Activated gamma-delta T cell (primary cell): Measurements from ENCODE around the gene TMEM234.

Experiments used
- DNase-seq: peaks from one replicate; lab custom pipeline; 2025; lab: John Stamatoyannopoulos, UW

TMEM234 gene

GRCh38 chr1:32199717-32200072, 22.5 kb downstream of the TMEM234 start:
- DNase-seq: no peak

DNA sequence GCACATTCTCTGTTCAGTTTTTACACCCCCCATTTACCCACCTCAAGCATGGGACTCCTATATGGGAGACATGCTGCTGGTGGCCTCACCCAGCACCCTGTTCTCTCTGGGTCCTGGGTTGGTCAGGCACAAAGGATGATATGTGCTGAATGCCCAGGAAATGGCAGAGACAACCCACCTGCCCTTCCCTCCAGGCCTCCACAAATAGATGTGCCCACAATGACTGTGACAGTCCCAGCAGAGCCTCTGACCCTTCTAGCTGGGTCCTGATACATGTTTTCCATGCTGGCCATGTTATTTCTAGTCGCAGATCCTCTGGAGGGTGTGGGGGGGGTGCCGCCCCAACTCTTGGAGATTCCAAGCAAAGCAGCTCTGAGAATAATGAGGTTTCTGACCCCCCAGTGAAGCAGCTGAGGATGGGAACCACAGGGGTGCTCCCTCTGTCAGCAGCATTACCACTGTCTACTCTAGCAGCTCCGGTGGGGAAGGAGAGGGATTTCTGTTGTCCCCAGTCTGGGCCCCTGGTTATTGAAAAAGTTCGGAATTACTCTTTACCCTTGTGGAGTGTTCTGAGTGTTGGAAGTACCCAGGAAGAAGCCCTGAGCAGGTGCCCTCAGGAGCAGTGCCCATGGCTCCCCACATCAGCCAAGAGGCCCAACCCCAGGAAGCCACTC, 23.0 kb downstream of the TMEM234 start:
- no peak for DNase-seq

- DNase-seq: no peak
These were observed 23.7 kb downstream of the TMEM234 start for GRCh38 chr1:32198237-32199042.

- DNase-seq: no peak
These were observed 24.3 kb downstream of the TMEM234 start for GRCh38 chr1:32197837-32198236.

DNA sequence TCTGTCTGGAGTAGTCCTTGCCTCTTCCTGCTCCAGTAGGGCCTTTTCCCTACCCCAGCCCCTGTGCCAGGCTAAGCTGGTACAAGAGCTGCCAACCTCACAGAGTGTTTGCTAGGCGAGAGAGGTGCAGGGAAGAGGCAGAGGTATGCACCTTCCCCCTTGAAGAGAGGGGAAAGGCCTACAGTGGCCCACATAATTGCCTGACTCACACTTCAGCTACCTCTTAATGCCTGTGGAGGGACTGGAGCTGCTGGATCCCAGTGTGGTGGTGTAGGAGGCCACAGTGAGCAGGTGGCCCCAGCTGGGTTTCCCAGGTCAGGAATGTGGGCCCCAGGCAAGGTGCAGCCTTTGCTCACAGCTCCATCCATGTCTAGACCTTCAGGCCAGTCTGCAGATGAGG, 25.1 kb downstream of the TMEM234 start:
- DNase-seq: no peak

DNA sequence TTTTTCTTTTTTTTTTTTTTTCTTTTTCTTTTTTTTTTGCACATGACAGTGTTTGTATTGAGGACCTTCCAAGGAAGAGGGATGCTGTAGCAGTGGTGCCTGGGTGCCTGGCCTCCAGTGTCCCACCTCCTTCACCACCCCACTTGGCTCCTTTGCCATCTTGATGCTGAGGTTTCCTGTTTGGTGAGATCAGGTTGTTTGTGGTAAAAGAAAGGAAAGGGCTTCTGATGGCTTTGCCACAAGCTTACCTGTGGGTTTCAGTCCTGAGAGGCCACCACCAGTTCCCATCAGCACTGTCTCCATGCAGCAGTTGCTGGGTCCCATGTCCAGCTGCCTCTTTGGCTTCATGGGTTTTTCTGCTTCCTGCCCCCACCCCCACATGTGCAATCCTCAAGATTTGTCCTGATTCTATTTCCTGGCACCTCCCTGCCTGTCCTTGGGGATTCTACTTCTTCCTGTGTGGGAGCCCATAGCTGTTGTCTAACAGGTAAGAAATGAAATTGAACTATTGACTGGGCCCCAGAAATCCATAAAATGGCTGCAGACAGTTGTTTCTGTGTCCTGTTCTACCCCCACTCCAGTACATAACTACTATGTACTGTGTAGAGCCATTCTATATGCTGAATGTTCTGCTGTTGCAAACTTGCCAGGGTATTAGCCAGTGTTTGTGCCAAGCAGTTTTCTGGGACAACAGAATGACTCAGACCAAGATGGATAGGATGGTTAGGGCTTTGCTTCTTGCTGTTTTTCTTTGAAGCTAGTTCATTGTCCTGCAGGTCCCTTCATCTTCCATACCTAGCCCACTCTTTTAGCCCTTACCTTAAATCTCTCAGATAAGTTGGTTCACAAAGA, 26.0 kb downstream of the TMEM234 start:
- no peak for DNase-seq

DNA sequence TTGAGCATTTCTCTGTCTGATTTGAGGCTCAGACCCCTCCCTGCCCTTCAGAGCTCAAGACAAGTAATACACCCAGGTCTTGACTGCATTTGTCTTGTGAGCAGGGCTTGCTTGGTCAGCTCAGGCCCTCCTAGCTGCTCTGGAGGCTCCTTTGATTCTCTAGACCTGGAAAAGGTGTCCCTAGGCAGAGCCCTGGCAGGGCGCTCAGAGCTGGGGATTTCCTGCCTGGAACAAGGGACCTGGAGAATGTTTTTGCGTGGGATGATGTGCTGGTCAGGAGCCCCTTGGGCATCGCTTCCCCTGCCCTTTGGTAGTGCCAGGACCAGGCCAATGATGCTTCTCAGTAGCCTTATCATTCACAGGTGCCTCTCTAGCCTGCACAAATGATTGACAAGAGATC, 26.6 kb downstream of the TMEM234 start:
- DNase-seq: no peak

DNA sequence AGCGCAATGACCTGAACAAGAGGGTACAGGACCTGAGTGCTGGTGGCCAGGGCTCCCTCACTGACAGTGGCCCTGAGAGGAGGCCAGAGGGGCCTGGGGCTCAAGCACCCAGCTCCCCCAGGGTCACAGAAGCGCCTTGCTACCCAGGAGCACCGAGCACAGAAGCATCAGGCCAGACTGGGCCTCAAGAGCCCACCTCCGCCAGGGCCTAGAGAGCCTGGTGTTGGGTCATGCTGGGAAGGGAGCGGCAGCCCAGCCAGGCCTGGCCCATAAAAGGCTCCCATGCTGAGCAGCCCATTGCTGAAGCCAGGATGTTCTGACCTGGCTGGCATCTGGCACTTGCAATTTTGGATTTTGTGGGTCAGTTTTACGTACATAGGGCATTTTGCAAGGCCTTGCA, 27.2 kb downstream of the TMEM234 start:
- no peak for DNase-seq

- no peak for DNase-seq
These were observed 29.8 kb downstream of the TMEM234 start for GRCh38 chr1:32192220-32192948.

DNA sequence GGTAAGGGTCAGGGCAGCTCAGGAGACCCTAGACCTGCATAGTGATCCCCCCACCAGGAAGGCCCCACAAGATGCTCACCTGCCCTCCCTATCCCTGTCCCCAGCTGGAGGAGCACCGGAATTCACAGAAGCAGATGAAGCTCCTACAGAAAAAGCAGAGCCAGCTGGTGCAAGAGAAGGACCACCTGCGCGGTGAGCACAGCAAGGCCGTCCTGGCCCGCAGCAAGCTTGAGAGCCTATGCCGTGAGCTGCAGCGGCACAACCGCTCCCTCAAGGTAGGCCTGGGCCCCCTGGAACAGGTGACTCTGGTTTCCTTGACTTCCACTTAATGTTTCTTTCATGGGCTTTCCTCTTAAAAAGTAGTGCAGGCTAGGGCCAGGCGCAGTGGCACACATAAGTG, 34.3 kb downstream of the TMEM234 start:
- DNase-seq: no peak

- DNase-seq: no peak
These were observed 35.7 kb downstream of the TMEM234 start for GRCh38 chr1:32186491-32186890.

DNA sequence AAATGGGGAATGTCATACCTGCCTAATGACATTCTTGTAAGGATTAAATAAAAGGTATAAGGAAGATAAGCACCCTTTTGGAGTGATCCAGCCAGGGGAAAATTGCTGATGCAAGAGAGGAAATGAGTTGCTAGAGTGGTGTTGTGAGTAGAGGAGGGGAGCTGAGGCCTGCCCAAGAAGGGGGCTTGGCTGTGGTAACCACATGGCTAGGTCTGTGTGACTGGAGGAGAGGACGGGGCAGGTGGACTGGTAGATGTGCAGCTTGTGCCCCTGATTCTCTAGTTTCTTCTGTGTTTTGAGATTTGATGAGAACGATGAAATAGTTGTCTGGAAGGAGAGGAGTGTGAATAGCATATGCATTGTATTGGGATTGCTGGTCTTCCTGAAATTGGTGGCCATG, 36.1 kb downstream of the TMEM234 start:
- DNase-seq: no peak

DNA sequence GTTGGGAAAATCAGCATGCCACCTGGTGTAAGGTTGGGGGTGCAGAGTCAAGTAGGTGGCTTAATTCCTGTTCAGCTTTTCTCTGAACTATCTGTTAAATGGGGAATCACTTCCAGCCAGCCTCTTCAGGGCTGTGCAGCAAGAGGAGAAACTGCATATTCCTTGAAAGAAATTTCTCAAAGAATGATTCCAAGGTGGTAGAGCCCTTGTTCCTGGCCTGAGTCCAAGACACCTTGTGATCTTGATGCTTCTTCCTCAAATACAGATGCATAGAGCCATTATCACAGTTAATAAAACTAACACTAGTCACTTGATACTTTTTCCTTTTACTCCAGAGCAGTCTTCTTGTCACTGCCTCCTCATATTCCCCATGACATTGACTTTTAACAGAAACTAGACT, 37.5 kb downstream of the TMEM234 start:
- no peak for DNase-seq

- no peak for DNase-seq
These were observed 40.1 kb downstream of the TMEM234 start for GRCh38 chr1:32182060-32182459.

GRCh38 chr1:32181563-32181962, 40.6 kb downstream of the TMEM234 start:
- DNase-seq: no peak

DNA sequence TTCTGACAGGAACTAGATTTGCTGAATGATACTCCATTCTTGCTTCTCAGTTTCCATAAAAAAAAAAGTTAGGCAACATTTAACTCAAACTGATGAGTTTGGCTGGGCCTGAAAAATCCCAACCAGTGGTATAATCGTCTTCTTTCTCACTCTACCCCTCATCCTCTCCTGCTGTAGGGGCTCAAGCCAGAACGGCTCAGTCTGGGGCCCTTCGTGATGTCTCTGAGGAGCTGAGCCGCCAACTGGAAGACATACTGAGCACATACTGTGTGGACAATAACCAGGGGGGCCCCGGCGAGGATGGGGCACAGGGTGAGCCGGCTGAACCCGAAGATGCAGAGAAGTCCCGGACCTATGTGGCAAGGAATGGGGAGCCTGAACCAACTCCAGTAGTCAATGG, 41.1 kb downstream of the TMEM234 start:
- DNase-seq: no peak

DNA sequence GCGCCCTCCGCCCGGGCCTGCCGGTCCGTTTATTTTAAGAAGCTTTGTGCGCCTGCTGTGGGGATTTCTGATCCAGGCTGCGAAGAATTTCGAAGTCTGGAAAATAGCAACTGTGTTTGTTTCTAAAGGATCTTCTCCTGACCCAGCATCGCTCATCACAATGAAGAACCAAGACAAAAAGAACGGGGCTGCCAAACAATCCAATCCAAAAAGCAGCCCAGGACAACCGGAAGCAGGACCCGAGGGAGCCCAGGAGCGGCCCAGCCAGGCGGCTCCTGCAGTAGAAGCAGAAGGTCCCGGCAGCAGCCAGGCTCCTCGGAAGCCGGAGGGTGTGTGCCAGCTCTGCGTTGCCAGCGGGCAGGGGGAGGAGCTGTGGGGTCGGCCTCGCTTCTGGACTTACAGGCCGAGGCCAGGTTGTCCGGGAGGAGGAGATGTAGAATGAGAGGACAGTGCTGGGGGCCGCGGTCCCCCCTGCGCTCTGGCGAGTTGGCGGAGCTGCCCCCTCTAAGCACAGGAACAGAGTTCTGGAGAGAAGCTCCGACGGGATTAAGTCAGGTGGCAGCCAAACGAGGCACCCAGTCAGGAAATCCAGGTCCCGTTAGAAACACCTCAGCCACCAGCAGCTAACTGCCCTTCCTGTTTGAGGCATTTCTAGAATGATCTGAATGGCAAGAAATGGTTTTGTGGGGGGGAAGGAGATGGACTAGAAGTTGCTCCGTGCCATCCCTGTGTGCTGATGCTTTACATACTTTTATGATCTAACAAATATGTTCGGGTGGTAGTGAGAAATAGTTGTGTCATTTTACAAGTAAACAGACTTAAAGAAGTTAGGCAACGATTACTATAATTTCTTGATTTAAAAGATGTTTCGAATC, 41.7 kb downstream of the TMEM234 start:
- peak; percentile 19 for DNase-seq

DNA sequence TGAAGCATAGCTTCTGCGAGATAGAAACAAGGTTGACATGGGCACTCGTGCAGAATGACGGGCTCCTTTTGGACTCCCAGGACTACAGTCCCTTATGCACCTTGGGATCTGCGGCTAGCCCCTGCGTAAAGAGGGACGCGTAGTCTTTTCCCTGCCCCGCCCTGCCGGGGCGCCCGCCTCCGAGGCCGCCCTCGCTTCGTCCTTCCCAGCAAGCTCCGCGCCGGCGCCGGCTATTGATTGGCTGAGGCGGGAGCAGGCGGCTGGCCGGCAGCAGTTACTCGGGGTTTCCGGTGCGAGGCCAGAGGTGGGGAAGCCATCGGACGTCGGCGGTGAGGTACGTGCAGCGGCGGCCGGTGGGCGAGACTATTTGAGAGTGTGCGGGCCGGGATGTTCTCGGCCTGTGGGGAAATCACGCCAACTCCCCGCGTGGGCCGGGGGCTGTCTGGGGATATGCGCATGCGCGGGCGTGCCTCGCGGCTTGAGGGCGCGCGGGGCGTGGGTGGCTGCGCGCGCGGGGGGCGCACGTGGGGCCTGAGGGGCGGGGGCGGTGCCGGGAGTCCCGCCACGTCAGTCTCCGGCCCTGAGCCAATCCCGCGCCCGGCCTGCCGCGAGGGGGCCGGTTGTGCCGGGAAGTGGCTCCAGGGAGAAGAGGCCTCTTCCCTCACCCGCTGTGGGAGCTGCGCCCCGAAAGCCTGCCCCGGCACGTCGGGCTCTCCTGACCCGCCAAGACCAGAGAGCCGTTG, 42.5 kb downstream of the TMEM234 start, which contains the start of gene TXLNA:
Gene TXLNA, plus strand, starts transcription at position 233 of the 743 bp plus-strand sequence. CDS start 671 bp downstream, outside the sequence.
- peak; percentile 85 for DNase-seq

DNA sequence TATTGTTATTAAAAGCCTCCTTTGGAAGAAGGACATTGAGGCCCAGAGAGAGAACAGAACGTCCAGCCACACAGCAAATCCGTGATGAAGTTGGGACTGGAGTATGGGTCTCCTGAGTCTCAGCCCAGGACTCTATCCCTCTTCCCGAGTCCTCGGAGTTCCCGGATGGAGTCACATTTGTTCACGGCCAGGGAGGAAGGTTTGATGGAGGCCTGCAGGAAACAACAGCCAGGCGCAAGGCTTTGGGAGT, 43.0 kb downstream of the TMEM234 start:
- no peak for DNase-seq

DNA sequence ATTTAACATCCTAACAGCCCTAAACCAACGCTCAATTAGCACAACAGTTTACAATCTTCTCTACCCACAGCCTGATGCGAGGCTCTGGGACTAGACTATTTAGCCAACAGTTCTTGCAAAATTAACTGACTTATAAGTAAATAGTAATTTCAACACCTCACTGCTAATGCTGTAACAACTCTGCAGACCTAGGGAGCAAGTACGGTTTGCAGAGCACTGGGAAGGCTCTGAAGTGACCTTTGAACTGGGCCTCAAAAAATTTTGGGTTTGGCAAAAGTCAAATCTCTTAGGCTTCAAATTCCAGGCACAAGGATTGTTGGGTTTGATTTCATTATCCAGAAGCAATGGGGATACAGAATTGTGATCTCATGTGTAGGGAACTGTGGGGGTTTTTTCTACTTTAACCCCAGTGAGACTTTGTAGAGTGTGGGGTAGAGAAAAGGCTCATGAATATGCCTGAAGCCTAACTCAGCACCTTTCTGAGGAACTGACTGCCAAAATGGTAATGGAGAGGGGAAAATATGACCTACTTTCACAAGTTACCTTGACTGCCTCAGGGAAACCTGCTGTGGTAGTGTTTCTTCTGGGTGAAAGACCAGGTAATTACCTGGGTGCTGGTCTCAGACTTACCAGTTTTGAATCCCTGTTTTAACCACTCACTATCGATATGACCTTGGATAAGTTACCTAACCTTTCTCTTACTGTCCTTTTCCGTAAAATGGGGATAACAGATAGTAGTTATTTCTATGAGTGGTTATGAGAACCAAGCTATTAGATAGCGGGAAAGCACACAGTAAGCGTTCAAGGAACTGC, 43.6 kb downstream of the TMEM234 start:
- no peak for DNase-seq
